Cerebellar cortex (tissue), 1 donor: ENCODE data around the gene LPCAT2.

Experiments
- DNase-seq: peaks from one replicate; pipeline ENCODE4 v3.0.0-alpha.2; 2015; ENCODE audit warnings: low spot score

Gene LPCAT2

DNA sequence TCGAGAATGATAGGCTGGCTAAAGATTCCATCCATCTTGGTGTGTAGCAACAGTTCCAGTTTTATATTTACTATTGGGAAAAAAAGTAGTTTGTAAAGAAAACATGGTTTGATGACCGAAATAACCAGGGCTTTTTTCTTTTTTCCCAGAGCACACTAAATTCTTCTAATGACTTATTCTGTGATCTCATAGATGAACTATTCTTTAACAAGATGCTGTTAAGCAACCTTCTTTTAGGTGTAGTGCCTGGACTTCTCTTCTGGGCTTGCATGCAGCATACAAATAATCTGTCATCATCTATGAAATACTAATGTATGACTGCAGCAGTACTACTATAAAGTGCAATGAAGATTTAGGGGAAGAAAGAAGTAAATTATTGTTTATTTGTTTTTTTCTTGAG, 46.6 kb downstream of the LPCAT2 start:
- DNase-seq, result no peak

DNA sequence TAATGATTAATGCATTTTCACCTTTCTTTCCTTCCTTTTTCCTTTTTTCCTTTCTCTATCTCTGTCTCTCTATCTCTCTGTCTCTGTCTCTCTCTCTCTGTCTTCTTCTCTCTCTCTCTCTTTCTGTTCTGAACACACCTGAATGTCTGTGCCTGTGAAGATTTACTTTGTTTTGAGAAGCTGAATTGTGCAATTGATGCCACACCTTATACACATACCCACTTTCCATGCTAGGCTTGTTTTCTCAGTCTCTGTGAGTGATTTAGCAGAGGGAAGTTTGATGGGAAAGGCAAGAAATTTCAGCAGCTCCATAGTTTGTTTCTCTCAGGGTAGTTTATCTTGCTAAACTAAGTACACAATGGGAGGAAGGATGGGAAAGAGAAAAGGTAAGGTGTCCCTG, 48.3 kb downstream of the LPCAT2 start:
- no peak for DNase-seq

DNA sequence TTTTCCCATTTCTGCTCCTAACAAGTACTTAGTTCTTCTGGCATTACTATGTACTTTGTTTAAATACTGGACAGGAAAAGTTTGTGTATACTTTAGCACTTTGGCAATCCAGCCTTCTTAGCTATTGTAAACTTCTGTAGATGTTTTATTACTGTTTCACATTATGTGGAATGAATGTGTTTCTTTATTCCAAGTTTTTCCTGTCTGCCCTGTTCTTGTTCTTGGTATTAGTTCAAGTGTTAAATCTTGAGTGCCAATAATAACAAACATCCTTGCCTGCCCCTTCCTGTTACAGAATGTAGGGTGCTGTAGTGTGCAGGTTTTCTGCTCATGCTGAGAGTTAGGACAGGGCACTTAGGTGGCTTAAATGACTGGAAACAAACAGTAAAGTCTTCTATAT, 50.4 kb downstream of the LPCAT2 start:
- no peak for DNase-seq

DNA sequence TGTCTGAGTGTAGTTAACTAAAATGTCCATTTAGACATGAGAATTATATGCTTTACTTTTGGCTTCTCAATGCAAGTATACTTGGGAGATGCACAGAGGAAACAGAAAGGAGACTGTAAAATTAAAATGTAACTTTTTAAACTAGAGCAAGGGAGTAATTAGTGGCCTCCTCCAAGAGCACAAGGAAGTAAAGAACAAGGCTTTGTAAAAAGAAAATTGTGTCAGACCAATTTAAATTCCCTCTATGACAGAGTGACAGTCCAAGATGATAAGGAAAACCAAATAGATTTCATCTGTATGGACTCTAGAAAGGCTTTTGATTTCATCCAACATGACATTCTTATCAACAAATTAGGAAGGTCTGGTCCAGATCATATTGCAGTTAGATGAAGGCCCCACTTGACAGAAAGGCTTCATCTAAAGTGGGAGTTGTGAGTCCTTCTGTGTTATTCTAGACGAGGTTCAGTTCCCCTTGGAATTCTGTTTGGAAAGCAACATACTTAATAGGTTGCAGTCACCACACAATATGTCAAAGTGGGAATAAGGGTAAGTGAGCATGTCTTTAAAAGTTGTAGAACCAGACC, 51.2 kb downstream of the LPCAT2 start:
- no peak for DNase-seq

DNA sequence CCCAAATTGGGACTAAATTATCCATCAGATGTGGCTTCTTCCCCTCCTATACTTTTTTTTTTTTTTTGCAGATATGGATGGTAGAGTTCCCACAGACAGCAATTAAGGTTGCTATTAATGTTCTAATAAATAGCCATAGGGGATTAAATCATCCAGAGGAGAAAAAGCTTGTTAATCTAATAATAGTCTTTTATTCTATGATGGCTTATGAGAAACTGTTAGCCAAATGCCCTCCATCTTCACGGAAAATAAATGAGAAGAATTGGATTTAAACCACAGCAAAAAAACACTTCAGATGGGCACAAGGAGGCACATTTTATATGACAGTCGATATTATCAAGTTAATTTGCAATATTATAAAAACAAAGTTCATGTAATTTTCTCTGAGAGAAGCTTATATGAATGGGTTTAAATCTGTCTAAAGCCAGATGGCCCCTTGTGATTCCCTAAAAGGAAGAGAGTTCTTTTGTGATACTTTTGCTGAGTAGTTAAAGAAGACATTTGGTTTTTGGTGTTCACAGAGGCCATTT, 52.5 kb downstream of the LPCAT2 start:
- DNase-seq, result no peak

DNA sequence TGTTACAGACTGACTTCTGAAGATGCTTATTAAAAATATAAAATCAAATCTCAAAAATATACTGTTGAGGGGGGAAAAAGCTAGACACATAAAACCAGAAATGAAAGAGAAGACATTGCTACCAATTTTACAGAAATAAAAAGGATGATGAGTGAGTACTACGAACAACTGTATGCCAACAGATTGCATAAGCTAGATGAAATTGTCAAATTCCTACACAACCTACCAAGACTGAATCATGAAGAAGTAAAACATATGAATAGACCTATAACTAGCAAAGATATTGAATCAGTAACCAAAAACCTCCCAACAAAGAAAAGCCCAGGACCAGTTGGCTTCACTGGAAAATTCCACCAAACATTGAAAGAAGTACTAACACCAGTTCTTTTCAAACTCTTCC, 54.1 kb downstream of the LPCAT2 start:
- no peak for DNase-seq

DNA sequence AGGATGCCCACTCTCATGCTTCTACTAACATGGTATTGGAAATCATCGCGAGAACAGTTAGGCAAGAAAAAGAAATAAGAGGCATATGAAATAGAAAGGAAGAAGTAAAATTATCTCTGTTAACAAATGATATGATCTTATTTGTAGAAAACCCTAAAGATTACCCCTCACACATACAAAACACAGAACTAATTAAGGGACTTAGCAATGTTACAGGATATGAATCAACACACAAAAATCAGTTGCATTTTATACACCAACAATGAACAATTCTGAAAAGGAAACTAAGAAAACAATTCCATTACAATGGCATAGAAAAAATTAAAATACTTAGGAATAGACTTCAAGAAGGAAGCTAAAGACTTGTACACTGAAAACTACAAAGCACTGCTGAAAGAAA, 54.9 kb downstream of the LPCAT2 start:
- DNase-seq, result no peak

DNA sequence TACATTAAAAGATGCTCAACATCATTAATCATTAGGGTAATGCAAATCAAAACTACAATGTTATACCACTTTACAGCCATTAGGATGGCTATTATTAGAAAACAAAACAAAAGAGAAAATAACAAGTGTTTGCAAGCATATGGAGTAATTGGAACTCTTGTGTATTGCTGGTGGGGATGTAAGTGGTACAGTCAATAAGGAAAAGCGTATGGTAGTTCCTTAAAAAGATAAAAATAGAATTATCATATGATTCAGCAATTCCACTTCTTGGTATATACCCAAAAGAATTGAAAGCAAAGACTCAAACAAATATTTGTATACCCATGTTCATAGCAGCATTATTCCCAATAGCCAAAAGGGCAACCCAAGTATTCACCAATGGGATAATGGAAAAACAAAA, 56.2 kb downstream of the LPCAT2 start:
- no peak for DNase-seq

DNA sequence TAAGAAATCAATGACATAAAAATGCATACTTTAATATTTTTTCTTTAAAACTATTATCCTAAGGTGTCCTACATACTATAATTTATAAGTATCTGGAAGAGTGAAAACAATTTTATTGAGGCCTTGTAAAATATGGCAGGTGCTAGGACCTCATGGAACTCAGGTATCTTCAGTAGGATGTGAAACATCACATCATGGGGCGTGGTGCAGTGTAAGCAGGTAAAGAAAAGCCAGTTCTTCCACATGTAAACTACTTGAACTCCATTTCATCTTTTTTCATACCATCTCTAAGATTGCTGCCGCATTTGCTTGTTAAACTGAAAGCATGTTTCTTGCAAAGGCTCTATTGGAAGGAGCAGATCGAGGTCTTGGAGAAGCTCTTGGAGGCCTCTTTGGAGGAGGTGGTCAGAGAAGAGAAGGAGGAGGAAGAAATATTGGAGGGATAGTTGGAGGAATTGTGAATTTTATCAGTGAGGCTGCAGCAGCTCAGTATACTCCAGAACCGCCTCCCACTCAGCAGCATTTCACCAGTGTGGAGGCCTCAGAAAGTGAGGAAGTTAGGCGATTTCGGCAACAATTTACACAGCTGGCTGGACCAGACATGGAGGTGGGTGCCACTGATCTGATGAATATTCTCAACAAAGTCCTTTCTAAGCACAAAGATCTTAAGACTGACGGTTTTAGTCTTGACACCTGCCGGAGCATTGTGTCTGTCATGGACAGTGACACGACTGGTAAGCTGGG, 57.7 kb downstream of the LPCAT2 start, which contains the start of gene CAPNS2:
Gene CAPNS2, plus strand, starts transcription at position 253 of the 744 bp plus-strand sequence. Its CDS starts 73 bp downstream, at position 326.
- DNase-seq, result no peak

DNA sequence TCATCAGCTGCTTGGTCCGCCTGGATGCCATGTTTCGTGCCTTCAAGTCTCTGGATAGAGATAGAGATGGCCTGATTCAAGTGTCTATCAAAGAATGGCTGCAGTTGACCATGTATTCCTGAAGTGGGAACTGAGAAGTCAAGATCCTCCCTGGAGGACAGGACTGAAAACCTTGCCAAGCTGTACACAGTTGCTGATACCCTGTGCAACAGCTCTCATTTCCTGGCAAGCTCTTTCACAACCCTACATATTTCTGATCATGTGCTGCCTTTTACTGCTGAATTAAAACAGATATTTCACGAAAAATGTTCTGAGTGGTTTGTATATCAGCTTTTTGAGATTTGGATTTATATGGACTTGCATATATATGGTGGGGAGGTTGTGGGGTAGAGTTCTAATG, 58.5 kb downstream of the LPCAT2 start:
- DNase-seq, result no peak

DNA sequence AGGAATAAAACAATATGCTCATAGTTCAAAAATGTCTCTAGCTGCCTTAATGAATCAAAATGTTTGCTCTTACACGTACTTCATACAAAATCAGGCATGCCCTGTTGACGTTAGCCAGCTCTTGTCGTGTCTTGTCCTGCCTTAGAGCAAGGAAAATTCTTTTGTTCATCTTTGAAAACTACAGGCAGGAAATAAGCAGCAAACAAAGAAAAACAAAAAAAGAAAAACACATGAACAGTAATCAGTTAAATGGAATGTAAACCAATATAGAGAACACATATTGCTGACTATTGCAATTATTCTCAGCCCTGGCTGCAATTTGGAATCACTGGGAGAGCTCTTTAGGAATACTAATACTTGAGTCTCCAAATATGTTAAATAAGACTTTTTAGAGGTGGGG, 59.3 kb downstream of the LPCAT2 start:
- DNase-seq, result no peak

DNA sequence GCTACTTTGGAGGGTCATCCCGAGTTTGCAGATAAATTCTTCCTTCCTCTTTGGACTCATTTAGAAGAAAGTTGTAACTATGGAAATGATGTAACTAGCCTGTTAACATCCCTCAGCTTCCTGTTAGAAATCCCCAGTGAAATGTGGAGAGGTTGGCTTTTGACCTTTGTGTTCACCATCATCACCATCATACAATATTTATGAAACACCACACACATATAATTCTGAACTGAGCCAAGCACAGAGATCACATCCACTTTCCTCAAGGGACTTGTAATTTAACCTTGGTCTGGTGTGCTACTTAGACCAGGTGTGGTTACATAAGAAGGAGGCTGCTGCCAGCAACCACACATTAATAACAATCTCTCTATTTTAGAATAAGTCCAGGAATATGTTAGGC, 60.2 kb downstream of the LPCAT2 start:
- DNase-seq, result no peak

DNA sequence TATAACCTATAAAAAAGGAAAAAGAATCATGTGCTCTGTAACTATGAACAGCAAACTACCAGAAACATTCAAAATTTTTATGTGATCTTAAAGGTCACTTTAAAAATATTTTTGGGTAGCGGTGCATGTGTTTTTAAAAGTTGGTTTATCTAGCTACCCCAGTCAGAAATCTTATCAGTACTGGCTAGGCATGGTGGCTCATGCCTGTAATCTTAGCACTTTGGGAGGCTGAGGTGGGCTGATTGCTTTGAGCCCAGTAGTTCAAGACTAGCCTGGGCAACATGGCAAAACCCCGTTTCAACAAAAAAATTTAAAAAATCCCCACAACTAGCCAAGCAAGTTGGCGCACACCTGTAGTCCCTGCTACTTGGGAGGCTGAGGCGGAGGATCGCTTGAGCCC, 61.3 kb downstream of the LPCAT2 start:
- no peak for DNase-seq

DNA sequence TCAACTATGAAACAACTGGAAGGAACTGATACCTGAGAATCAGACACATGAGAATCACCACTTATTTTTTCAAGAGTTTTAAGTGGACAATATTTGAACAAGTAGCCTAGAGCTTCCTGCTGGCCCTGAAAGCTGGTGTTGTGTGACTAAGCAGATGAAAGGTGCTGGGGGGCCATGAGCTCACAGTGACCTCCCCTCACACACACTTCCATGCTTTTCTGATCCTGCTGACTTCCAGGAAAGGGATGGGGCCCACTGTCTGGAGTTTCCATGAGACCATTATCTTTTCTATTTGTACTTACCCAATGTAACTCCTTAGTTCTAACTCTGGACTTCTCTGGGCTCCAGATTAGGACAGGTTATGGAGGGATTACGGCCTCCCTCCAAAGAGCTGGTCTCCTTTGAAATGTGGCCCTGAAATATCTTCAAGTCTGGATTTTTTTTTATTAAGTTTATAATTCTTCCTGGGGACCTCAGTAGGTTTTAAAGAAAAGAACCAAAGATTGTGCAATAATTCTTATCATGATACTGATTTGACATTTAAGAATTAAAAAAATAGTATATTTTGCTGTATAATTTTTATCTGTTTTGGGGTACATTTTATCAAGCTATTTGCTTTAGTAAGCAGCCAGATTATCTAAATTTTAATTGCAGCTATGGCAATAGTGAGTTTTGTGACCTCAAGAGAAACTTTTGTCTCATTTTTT, 62.5 kb downstream of the LPCAT2 start:
- DNase-seq, result no peak

DNA sequence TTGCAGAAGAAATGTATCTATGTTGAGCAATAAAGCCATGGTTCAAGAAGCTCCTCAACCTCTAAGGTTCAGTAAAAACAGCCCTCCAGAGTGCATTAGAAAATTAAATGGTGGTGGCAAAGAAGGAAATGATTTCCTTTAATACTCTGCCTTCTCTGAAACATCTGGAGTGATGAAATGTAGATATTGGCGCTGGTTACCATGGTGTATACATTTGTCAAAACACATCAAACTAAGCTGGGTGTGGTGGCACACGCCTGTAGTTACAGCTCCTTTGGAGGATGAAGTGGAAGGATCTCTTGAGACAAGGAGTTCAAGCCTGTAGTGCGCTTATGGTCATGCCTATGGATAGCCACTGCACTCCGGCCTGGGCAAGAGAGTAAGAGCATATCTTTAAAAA, 63.6 kb downstream of the LPCAT2 start:
- DNase-seq, result no peak

DNA sequence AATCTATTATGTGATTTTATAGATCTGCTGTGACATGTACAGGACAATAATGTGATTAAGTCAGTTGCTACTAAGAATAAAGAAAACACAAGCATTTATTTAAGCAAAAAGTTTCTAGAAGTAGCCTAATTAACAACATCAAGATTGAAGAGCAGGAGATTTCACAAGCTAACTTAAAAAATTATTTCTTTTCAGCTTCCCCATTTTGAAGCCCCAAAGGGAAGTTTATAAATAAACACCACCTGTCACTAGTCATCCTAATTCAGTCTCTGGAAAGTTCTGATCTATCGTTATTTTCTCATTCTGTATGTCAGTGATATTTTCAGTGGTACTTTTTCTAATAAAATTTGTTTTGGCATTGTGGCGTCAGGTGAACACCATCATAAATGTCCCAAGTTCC, 65.9 kb downstream of the LPCAT2 start:
- no peak for DNase-seq

DNA sequence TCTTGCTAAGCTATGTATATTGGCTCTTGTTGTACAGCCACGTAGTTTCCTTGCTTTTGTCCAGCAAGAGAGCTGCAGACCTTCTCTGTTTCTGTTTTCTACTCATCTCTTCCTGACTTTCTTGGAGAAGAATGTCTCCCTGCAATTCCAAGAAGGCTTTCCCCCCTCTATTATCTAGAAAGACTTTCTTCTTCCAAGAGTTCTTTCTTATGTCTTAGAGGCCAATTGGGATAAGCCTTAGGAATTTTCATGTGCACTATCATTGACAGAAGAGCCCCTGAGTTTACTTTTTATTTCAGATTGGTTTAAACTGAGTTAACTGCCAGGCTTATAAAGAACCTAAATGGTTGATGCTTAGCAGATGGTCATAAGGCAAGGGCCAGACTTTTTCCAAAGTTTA, 66.6 kb downstream of the LPCAT2 start:
- DNase-seq, result no peak

DNA sequence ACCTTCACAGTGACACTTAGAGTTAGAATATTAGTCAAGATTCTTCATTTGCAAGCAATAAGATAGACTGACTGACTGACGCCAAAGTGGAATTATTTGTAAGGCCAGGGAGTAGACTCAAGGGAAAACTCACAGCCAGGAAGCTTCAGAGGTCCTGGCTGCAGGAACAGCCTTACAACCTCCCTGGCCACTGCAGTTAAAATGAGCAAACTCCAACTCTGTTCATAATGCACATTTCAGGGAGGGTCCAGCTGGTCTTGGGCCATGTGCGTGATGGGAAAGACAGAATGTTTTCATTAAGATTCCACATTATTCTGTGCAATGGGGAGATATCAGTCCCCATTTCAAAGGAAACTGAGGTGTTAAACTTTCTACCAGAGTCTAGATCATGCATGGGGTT, 67.5 kb downstream of the LPCAT2 start:
- DNase-seq, result no peak

DNA sequence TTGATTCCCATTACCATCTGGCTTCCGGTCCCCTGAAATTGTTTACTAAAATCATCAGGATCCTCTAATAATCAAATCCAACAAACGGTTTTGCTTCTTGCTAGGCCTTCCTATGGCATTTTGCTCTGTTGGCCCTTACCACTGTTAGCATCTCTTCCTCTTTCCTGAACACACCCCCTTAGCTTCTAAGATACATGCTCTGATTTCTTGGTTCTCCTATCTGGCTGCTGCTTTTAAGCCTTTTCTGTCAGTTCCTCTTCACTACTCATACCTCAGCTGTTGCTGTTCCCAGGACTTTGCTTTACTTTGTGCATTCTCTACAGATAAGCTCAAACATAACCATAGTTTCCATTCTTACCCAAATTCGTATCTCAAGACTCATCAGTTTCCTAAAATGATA, 69.0 kb downstream of the LPCAT2 start:
- DNase-seq, result no peak

DNA sequence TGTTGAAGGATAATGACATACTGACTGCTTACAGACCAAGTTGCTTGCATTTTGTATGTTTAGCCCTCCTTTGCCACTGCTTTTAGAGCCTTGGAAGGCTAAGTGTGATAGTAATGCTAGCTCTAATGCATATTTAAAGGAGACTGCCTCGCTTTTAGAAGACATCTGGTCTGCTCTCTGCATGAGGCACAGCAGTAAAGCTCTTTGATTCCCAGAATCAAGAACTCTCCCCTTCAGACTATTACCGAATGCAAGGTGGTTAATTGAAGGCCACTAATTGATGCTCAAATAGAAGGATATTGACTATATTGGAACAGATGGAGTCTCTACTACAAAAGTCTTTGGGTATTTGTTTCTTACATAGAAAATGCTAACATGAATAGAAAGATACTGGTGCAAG, 76.8 kb downstream of the LPCAT2 start:
- no peak for DNase-seq

DNA sequence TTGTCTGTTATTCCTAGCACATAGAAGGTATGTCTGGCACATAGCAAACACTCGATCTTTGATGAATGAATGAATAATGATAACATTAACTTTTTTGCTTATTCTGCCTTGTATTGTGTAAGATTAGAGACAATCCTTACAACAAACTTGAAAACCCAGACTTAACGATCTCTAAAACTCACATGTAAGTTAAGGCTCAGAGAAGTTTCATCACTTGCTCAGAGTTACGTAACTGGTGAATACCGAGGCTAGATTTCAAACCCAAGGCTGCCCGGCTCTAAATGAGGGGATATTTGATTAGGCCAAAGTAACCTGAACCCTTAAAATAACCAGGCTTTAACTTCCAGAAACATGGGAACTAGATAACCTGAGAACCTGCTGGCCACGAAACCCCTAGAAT, 79.9 kb downstream of the LPCAT2 start:
- no peak for DNase-seq

DNA sequence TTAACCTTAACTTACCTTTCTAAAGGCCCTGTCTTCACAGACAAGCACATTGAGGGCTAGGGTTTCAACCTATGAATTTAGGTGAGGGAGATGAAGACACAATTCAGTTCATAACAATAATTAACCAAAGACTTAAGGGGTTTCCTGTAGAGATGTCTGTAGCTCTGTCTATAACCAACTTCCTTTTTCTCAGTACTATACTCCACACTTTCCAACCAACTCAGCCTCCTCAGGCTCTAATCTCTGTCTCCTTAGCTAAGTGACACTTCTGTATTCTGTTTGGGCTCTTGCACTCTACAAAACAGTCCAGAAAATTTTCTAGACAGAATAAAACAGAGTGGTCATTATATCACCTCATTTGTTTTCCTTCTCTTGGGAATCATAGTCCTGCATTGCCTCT, 83.4 kb downstream of the LPCAT2 start:
- DNase-seq, result no peak

DNA sequence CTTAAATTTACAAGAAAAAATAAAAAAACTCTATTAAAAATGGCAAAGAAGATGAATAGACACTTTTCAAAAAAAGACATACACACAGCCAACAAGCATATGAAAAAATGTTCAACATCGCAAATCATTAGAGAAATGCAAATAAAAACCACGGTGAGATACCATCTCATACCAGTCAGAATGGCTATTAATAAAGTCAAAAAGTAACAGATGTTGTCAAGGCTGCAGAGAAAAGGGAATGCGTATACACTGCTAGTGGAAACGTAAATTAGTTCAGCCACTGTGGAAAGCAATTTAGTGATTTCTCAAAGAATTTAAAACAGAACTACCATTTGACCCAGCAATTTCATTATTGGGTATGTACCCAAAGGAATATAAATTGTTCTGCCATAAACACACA, 89.1 kb downstream of the LPCAT2 start:
- no peak for DNase-seq
